Endodermal cell (in vitro differentiated cells): Measurements from ENCODE around the gene PRR16. TPM values are rescaled to one million over a fixed set of nuclear protein-coding genes. Genes with fewer than 3 reads are reported as not detected.

Experiments
- DNase-seq: peaks from one replicate; pipeline ENCODE4 v3.0.0-alpha.2; 2017
- H3K27ac ChIP-seq: 2 replicates; pipeline ENCODE4 v1.5.1; 2013; ENCODE audit warnings: mild to moderate bottlenecking, low read depth, low read length, moderate library complexity
- H3K27me3 ChIP-seq: 2 replicates; pipeline ENCODE4 v1.6.1; 2013; ENCODE audit warnings: mild to moderate bottlenecking, low read length, moderate library complexity; ENCODE audit not compliant: insufficient read depth, control insufficient read depth, poor library complexity, severe bottlenecking
- H3K36me3 ChIP-seq: 2 replicates; pipeline ENCODE4 v1.7.0; 2013; ENCODE audit warnings: mild to moderate bottlenecking, low read length, moderate library complexity; ENCODE audit not compliant: control insufficient read depth, insufficient read depth
- H3K4me1 ChIP-seq: one replicate; pipeline ENCODE4 v1.7.0; 2013; ENCODE audit warnings: low read length; ENCODE audit not compliant: control insufficient read depth, insufficient read depth
- H3K4me3 ChIP-seq: 2 replicates; pipeline ENCODE4 v1.5.1; 2013; ENCODE audit warnings: mild to moderate bottlenecking, low read length, moderate library complexity
- H3K9ac ChIP-seq: 2 replicates; pipeline ENCODE4 v1.6.1; 2013; ENCODE audit warnings: mild to moderate bottlenecking, low read length, moderate library complexity; ENCODE audit not compliant: poor library complexity, severe bottlenecking; ENCODE audit errors: extremely low read depth
- H3K9me3 ChIP-seq: 2 replicates; pipeline ENCODE4 v1.6.1; 2013; ENCODE audit warnings: mild to moderate bottlenecking, low read length, moderate library complexity; ENCODE audit not compliant: control insufficient read depth
- H3K27ac Mint-ChIP-seq: 2 replicates; pipeline ENCODE4 v1.8.0; 2020; ENCODE audit warnings: mixed read lengths
- H3K27me3 Mint-ChIP-seq: 2 replicates; pipeline ENCODE4 v1.8.0; 2021; ENCODE audit warnings: mild to moderate bottlenecking, mixed read lengths; ENCODE audit not compliant: insufficient read depth
- H3K36me3 Mint-ChIP-seq: 2 replicates; pipeline ENCODE4 v1.8.0; 2020; ENCODE audit warnings: low read depth, mixed read lengths
- H3K4me1 Mint-ChIP-seq: 2 replicates; pipeline ENCODE4 v1.8.0; 2020; ENCODE audit warnings: mixed read lengths
- H3K4me3 Mint-ChIP-seq: 2 replicates; pipeline ENCODE4 v1.8.0; 2020; ENCODE audit warnings: mild to moderate bottlenecking, moderate library complexity, mixed read lengths
- H3K9me3 Mint-ChIP-seq: 2 replicates; pipeline ENCODE4 v1.8.0; 2020; ENCODE audit warnings: mild to moderate bottlenecking, mixed read lengths
- CTCF ChIP-seq: fragments of 200-600 bp; sonication (generic); conservative IDR thresholded peaks from 2 replicates; pipeline ENCODE4 v1.5.0; 2021; ENCODE audit warnings: antibody characterized with exemption, mild to moderate bottlenecking
- WGBS, 2 experiments: methylation state at CpG; one replicate each; pipeline versions ENCODE4 v1.1.5 to v1.1.7; 2013; ENCODE audit warnings: missing lambda C conversion rate in 2 of 2, mixed read lengths in 1 of 2; ENCODE audit not compliant: insufficient coverage in 1 of 2, insufficient read length in 1 of 2; 5-methylcytosine and 5-hydroxymethylcytosine counted together
- total RNA-seq, 2 donors: library from RNA; stranded (reverse); fragmentation: NEBNext Ultra II Directional in 1 of 2; extraction: Animal tissue kit (Norgen Biotek cat#: 25700) in 1 of 2; gene quantifications; 2 replicates in 1 of 2; 3 replicates in 1 of 2; pipeline ENCODE4 v1.2.1, GENCODE V29; 2021

The PRR16 gene
- total RNA-seq, 2 donors from 2014 or later: 0.53 to 0.64 TPM

- Mint-ChIP-seq H3K27ac (no peak overlapping the region), H3K4me3 (no peak overlapping the region), H3K9me3 (no peaks in the 10 kb centered on the region), H3K36me3 (no peaks in the 10 kb centered on the region), H3K27me3 (no peaks in the 10 kb centered on the region), H3K4me1 (peaks cover 11% of the 10 kb centered on the region)
- Histone ChIP-seq H3K9ac (no peak overlapping the region), H3K27ac (no peak overlapping the region), H3K4me3 (no peak overlapping the region), H3K9me3 (no peaks in the 10 kb centered on the region), H3K27me3 (no peaks in the 10 kb centered on the region), H3K4me1 (no peaks in the 10 kb centered on the region), H3K36me3 (no peaks in the 10 kb centered on the region)
- WGBS, 2 experiments: 39 to 69% methylated on average over 2 to 3 of the region's 3 CpGs
- DNase-seq: no peak
- TF ChIP-seq CTCF: no peak
These were observed 67.1 kb downstream of the PRR16 start for GRCh38 chr5:120531215-120531614.

GRCh38 chr5:120532835-120533234, 68.7 kb downstream of the PRR16 start:
- H3K27me3 Mint-ChIP-seq: no peaks in the 10 kb centered on the region
- Histone ChIP-seq H3K36me3 (no peaks in the 10 kb centered on the region), H3K27ac (no peak overlapping the region), H3K4me1 (no peaks in the 10 kb centered on the region), H3K27me3 (no peaks in the 10 kb centered on the region), H3K9ac (no peak overlapping the region), H3K9me3 (no peaks in the 10 kb centered on the region), H3K4me3 (no peak overlapping the region)
- peaks cover 11% of the 10 kb centered on the region for H3K4me1 Mint-ChIP-seq
- no peak overlapping the region for H3K4me3 Mint-ChIP-seq
- no peaks in the 10 kb centered on the region for H3K36me3 Mint-ChIP-seq
- H3K27ac Mint-ChIP-seq: no peak overlapping the region
- TF ChIP-seq CTCF: peak; percentile 84
- DNase-seq: peak; percentile 88
- 54 to 75% methylated on average over 2 to 5 of the region's 5 CpGs for WGBS, 2 experiments
- H3K9me3 Mint-ChIP-seq: no peaks in the 10 kb centered on the region

- Histone ChIP-seq H3K4me1 (no peaks in the 10 kb centered on the region), H3K27me3 (no peaks in the 10 kb centered on the region), H3K36me3 (no peaks in the 10 kb centered on the region), H3K9ac (no peak overlapping the region), H3K4me3 (no peak overlapping the region), H3K27ac (no peak overlapping the region), H3K9me3 (no peaks in the 10 kb centered on the region)
- no peak overlapping the region for H3K4me3 Mint-ChIP-seq
- peaks cover 11% of the 10 kb centered on the region for H3K4me1 Mint-ChIP-seq
- no peaks in the 10 kb centered on the region for H3K9me3 Mint-ChIP-seq
- no peak for TF ChIP-seq CTCF
- no peak overlapping the region for H3K27ac Mint-ChIP-seq
- WGBS, 2 experiments: 92 to 100% methylated on average over 1 to 3 of the region's 3 CpGs
- H3K27me3 Mint-ChIP-seq: no peaks in the 10 kb centered on the region
- no peak for DNase-seq
- no peaks in the 10 kb centered on the region for H3K36me3 Mint-ChIP-seq
These were observed 69.5 kb downstream of the PRR16 start for GRCh38 chr5:120533581-120533980.
